ENCODE results near the gene GUCY1A2. TPM values are rescaled to one million over a fixed set of nuclear protein-coding genes. Genes with fewer than 3 reads are reported as not detected.
"Not testable (repeated sequence)": the region's sequence is repeated elsewhere in the genome, so short reads cannot be mapped to it uniquely, and the experiment has no call there.

The GUCY1A2 gene
- polyA plus RNA-seq, 1 donor: 5.9 TPM

- DNase-seq: no peak
These were observed 183.7 kb downstream of the GUCY1A2 start for GRCh38 chr11:106834567-106834966.

GRCh38 chr11:106828976-106829375 is 189.3 kb downstream of the GUCY1A2 start:
- no peak for DNase-seq

GRCh38 chr11:106828576-106828975 is 189.7 kb downstream of the GUCY1A2 start:
- no peak for DNase-seq

GRCh38 chr11:106827687-106828086 is 190.6 kb downstream of the GUCY1A2 start:
- DNase-seq: no peak

- not testable (repeated sequence) for DNase-seq
These were observed 191.7 kb downstream of the GUCY1A2 start for GRCh38 chr11:106826558-106826957.

GRCh38 chr11:106821826-106822225 is 196.4 kb downstream of the GUCY1A2 start:
- DNase-seq: no peak

GRCh38 chr11:106821291-106821690 is 197.0 kb downstream of the GUCY1A2 start:
- no peak for DNase-seq

- DNase-seq: no peak
These were observed 199.8 kb downstream of the GUCY1A2 start for GRCh38 chr11:106818443-106818842.

- DNase-seq: no peak
These were observed 203.1 kb downstream of the GUCY1A2 start for GRCh38 chr11:106815209-106815608.

- DNase-seq: no peak
These were observed 204.5 kb downstream of the GUCY1A2 start for GRCh38 chr11:106813806-106814205.

- no peak for DNase-seq
These were observed 224.2 kb downstream of the GUCY1A2 start for GRCh38 chr11:106794058-106794457.

- DNase-seq: no peak
These were observed 228.9 kb downstream of the GUCY1A2 start for GRCh38 chr11:106789406-106789805.

- DNase-seq: no peak
These were observed 230.8 kb downstream of the GUCY1A2 start for GRCh38 chr11:106787454-106787853.

- no peak for DNase-seq
These were observed 232.2 kb downstream of the GUCY1A2 start for GRCh38 chr11:106785913-106786650.

GRCh38 chr11:106777302-106777701 is 241.0 kb downstream of the GUCY1A2 start:
- DNase-seq: not testable (repeated sequence)

GRCh38 chr11:106770489-106771085 is 247.7 kb downstream of the GUCY1A2 start:
- no peak for DNase-seq

GRCh38 chr11:106765469-106766258 is 252.6 kb downstream of the GUCY1A2 start:
- no peak for DNase-seq

- no peak for DNase-seq
These were observed 254.8 kb downstream of the GUCY1A2 start for GRCh38 chr11:106763501-106763900.

GRCh38 chr11:106761745-106762144 is 256.5 kb downstream of the GUCY1A2 start:
- no peak for DNase-seq

GRCh38 chr11:106761240-106761639 is 257.0 kb downstream of the GUCY1A2 start:
- DNase-seq: no peak

GRCh38 chr11:106748059-106748458 is 270.2 kb downstream of the GUCY1A2 start:
- DNase-seq: no peak

GRCh38 chr11:106745941-106746340 is 272.3 kb downstream of the GUCY1A2 start:
- DNase-seq: no peak

- DNase-seq: peak; percentile 4
These were observed 284.6 kb downstream of the GUCY1A2 start for GRCh38 chr11:106733635-106734034.
